ENCODE data around the gene THOP1.

DNA sequence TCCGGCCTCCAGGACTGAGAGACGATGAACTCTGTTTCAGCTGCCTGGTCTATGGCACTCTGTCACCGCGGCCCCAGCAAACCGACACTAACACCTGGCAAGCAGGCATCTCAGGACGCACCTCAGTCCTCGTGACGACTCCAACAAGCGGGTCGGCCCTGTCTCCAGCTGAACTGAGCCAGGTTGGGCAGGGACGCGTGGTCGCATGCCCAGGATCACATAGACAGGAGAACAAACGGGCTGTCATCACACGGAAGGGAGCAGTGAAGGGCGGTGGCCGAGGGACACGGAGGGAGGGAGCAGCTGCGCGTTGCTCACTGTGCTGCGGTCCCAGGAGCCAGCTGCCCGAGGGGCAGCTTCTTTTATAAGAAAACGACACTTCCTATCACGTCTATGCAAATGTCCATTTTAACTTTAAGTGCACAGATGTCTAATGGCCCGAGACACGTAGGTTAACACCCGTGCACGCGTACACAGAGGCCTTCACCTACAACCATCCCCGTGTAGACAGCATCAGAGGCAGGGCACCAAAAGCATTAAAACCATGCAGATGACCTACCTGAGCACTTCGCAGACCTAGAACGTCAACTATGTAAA, 11.1 kb upstream of the THOP1 start:
- TF ChIP-seq, protein P1, sequence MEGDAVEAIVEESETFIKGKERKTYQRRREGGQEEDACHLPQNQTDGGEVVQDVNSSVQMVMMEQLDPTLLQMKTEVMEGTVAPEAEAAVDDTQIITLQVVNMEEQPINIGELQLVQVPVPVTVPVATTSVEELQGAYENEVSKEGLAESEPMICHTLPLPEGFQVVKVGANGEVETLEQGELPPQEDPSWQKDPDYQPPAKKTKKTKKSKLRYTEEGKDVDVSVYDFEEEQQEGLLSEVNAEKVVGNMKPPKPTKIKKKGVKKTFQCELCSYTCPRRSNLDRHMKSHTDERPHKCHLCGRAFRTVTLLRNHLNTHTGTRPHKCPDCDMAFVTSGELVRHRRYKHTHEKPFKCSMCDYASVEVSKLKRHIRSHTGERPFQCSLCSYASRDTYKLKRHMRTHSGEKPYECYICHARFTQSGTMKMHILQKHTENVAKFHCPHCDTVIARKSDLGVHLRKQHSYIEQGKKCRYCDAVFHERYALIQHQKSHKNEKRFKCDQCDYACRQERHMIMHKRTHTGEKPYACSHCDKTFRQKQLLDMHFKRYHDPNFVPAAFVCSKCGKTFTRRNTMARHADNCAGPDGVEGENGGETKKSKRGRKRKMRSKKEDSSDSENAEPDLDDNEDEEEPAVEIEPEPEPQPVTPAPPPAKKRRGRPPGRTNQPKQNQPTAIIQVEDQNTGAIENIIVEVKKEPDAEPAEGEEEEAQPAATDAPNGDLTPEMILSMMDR (IDR thresholded peaks at IDR 0.05; ENCODE audit: insufficient read depth, low read length), result no peak
- TF ChIP-seq POLR2AphosphoS5 (IDR thresholded peaks at IDR 0.05; ENCODE audit: low read depth), result no peak

All from HL-60 (cell line).